ENCODE measurements around the gene CRLF3. TPM values are rescaled to one million over a fixed set of nuclear protein-coding genes. Genes with fewer than 3 reads are reported as not detected.
"Not testable (repeated sequence)": the region's sequence is repeated elsewhere in the genome, so short reads cannot be mapped to it uniquely, and the experiment has no call there.

Gene CRLF3

GRCh38 chr17:30735644-30736043 is 88.8 kb downstream of the CRLF3 start:
- not testable (repeated sequence) for H2AK5ac ChIP-seq (ENCODE audit: low read depth, low read length); DNase-seq (ENCODE audit: low spot score); H2BK12ac ChIP-seq (ENCODE audit: low read length); H3K4me2 ChIP-seq (ENCODE audit: insufficient read depth, low read length, poor library complexity, severe bottlenecking); H3K27ac ChIP-seq (replicated peaks; ENCODE audit: low read length); H3K14ac ChIP-seq (ENCODE audit: low read length); H3K4ac ChIP-seq (ENCODE audit: low read length); H2BK120ac ChIP-seq (ENCODE audit: low read depth, low read length); H3K23ac ChIP-seq (ENCODE audit: low read depth, low read length, poor library complexity); H4K8ac ChIP-seq (ENCODE audit: low read depth, low read length); H3K4me1 ChIP-seq (ENCODE audit: control insufficient read depth in 2 of 2, insufficient read depth in 1 of 2, low read depth in 1 of 2, low read length in 2 of 2); H2BK15ac ChIP-seq (ENCODE audit: low read length); H3K27me3 ChIP-seq (ENCODE audit: control insufficient read depth in 3 of 3, insufficient read depth in 3 of 3, low read depth in 1 of 3, low read length in 3 of 3); H4K91ac ChIP-seq (ENCODE audit: low read depth, low read length, poor library complexity); H3K4me3 ChIP-seq (ENCODE audit: low read length in 2 of 2); H3K79me1 ChIP-seq (ENCODE audit: low read depth, low read length); H3K9ac ChIP-seq (ENCODE audit: low read depth, low read length, poor library complexity); H2BK5ac ChIP-seq (ENCODE audit: low read length); H2AFZ ChIP-seq (ENCODE audit: low read length); H3K18ac ChIP-seq (ENCODE audit: low read length); H3K9me3 ChIP-seq (replicated peaks in 1 of 2; ENCODE audit: control insufficient read depth in 2 of 2, insufficient read depth in 1 of 2, low read depth in 1 of 2, low read length in 2 of 2)
- no CpG with 5 or more reads among the region's 5 CpGs for WGBS, 2 donors (ENCODE audit: extremely low coverage in 2 of 2, insufficient read length in 2 of 2, insufficient replicate concordance in 1 of 2)
- peaks cover 0 to 58% of the 10 kb centered on the region in 2 donors for H3K36me3 ChIP-seq (replicated peaks in 1 of 2; ENCODE audit: control insufficient read depth in 2 of 2, insufficient read depth in 2 of 2, low read length in 2 of 2)

DNA sequence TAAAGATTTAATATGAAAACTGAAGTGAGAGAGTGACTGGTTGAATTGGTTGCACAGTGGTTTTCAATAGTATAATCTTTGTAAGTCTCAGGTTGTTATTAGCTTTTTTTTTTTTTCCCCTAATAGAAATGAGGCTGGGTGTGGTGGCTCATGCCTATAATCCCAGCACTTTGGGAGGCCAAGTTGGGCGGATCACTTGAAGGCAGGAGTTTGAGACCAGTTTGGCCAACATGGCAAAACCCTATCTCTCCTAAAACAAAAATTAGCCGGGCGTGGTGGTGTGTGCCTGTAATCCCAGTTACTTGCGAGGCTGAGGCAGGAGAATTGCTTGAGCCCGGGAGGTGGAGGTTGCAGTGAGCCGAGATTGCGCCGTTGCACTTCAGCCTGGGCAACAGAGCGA is 89.3 kb downstream of the CRLF3 start:
- H2BK120ac ChIP-seq (ENCODE audit: low read depth, low read length); H3K4me3 ChIP-seq (ENCODE audit: low read length in 2 of 2); H3K18ac ChIP-seq (ENCODE audit: low read length); H3K9ac ChIP-seq (ENCODE audit: low read depth, low read length, poor library complexity); H3K9me3 ChIP-seq (replicated peaks in 1 of 2; ENCODE audit: control insufficient read depth in 2 of 2, insufficient read depth in 1 of 2, low read depth in 1 of 2, low read length in 2 of 2); H3K27me3 ChIP-seq (ENCODE audit: control insufficient read depth in 3 of 3, insufficient read depth in 3 of 3, low read depth in 1 of 3, low read length in 3 of 3); H3K23ac ChIP-seq (ENCODE audit: low read depth, low read length, poor library complexity); H2BK5ac ChIP-seq (ENCODE audit: low read length); H3K4ac ChIP-seq (ENCODE audit: low read length); DNase-seq (ENCODE audit: low spot score); H3K79me1 ChIP-seq (ENCODE audit: low read depth, low read length); H3K14ac ChIP-seq (ENCODE audit: low read length); H4K8ac ChIP-seq (ENCODE audit: low read depth, low read length); H3K27ac ChIP-seq (replicated peaks; ENCODE audit: low read length); H2AFZ ChIP-seq (ENCODE audit: low read length); H2AK5ac ChIP-seq (ENCODE audit: low read depth, low read length); H2BK12ac ChIP-seq (ENCODE audit: low read length); H2BK15ac ChIP-seq (ENCODE audit: low read length); H3K4me1 ChIP-seq (ENCODE audit: control insufficient read depth in 2 of 2, insufficient read depth in 1 of 2, low read depth in 1 of 2, low read length in 2 of 2); H4K91ac ChIP-seq (ENCODE audit: low read depth, low read length, poor library complexity); H3K4me2 ChIP-seq (ENCODE audit: insufficient read depth, low read length, poor library complexity, severe bottlenecking): not testable (repeated sequence)
- no CpG with 5 or more reads among the region's 9 CpGs for WGBS, 2 donors (ENCODE audit: extremely low coverage in 2 of 2, insufficient read length in 2 of 2, insufficient replicate concordance in 1 of 2)
- H3K36me3 ChIP-seq (replicated peaks in 1 of 2; ENCODE audit: control insufficient read depth in 2 of 2, insufficient read depth in 2 of 2, low read length in 2 of 2) = peaks cover 0 to 54% of the 10 kb centered on the region in 2 donors

GRCh38 chr17:30734153-30734552 is 90.3 kb downstream of the CRLF3 start:
- not testable (repeated sequence) for H4K91ac ChIP-seq (ENCODE audit: low read depth, low read length, poor library complexity); H3K27me3 ChIP-seq (ENCODE audit: control insufficient read depth in 3 of 3, insufficient read depth in 3 of 3, low read depth in 1 of 3, low read length in 3 of 3); H3K23ac ChIP-seq (ENCODE audit: low read depth, low read length, poor library complexity); H4K8ac ChIP-seq (ENCODE audit: low read depth, low read length); H3K4ac ChIP-seq (ENCODE audit: low read length); H3K4me1 ChIP-seq (ENCODE audit: control insufficient read depth in 2 of 2, insufficient read depth in 1 of 2, low read depth in 1 of 2, low read length in 2 of 2); H2BK15ac ChIP-seq (ENCODE audit: low read length); H3K14ac ChIP-seq (ENCODE audit: low read length); H3K9ac ChIP-seq (ENCODE audit: low read depth, low read length, poor library complexity); H2BK12ac ChIP-seq (ENCODE audit: low read length); H3K18ac ChIP-seq (ENCODE audit: low read length); H3K27ac ChIP-seq (replicated peaks; ENCODE audit: low read length); H2BK120ac ChIP-seq (ENCODE audit: low read depth, low read length); H3K9me3 ChIP-seq (replicated peaks in 1 of 2; ENCODE audit: control insufficient read depth in 2 of 2, insufficient read depth in 1 of 2, low read depth in 1 of 2, low read length in 2 of 2); H2AFZ ChIP-seq (ENCODE audit: low read length); DNase-seq (ENCODE audit: low spot score); H2AK5ac ChIP-seq (ENCODE audit: low read depth, low read length); H3K79me1 ChIP-seq (ENCODE audit: low read depth, low read length); H3K4me3 ChIP-seq (ENCODE audit: low read length in 2 of 2); H2BK5ac ChIP-seq (ENCODE audit: low read length)
- no CpG with 5 or more reads among the region's 14 CpGs for WGBS, 2 donors (ENCODE audit: extremely low coverage in 2 of 2, insufficient read length in 2 of 2, insufficient replicate concordance in 1 of 2)
- H3K36me3 ChIP-seq (replicated peaks in 1 of 2; ENCODE audit: control insufficient read depth in 2 of 2, insufficient read depth in 2 of 2, low read length in 2 of 2) = peaks cover 0 to 45% of the 10 kb centered on the region in 2 donors
- H3K4me2 ChIP-seq (ENCODE audit: insufficient read depth, low read length, poor library complexity, severe bottlenecking) = peak overlapping the region; percentile 2

Small RNA genes within 50 kb of the gene (small RNA-seq; reads per million reads assigned to genes)
- gene RNU6-298P (ENCODE audit: insufficient read depth) = not detected

Data from neuronal stem cell (in vitro differentiated cells).